Right atrium auricular region (tissue), 2 donors: ENCODE results near the gene DOK4. TPM values are rescaled to one million over a fixed set of nuclear protein-coding genes. Genes with fewer than 3 reads are reported as not detected.

Experiments
- DNase-seq: peaks from one replicate; pipeline ENCODE4 v3.0.0-alpha.2; 2019; ENCODE audit warnings: low spot score
- H3K27ac ChIP-seq, 2 donors: fragments of 200-600 bp; sonication (generic); 1 replicate in 1 of 2; 2 replicates in 1 of 2; pipeline ENCODE4 v1.5.1; 2016 to 2019
- H3K27me3 ChIP-seq, 2 donors: fragments of 200-600 bp; sonication (generic); one replicate each; pipeline versions ENCODE4 v1.5.1 to v1.6.0; 2017 to 2019
- H3K36me3 ChIP-seq: fragments of 200-600 bp; sonication (generic); one replicate; pipeline ENCODE4 v1.5.1; 2016
- H3K4me1 ChIP-seq, 2 donors: fragments of 200-600 bp; sonication (generic); one replicate each; pipeline versions ENCODE4 v1.5.1 to v1.6.0; 2017 to 2019
- H3K4me3 ChIP-seq, 2 donors: fragments of 200-600 bp; sonication (generic); 1 replicate in 1 of 2; 2 replicates in 1 of 2; pipeline ENCODE4 v1.5.1; 2017 to 2019; ENCODE audit warnings: mild to moderate bottlenecking in 1 of 2, moderate library complexity in 1 of 2
- H3K9me3 ChIP-seq, 2 donors: fragments of 200-600 bp; sonication (generic); one replicate each; pipeline ENCODE4 v1.5.1; 2019
- total RNA-seq, 2 donors: library from RNA; depleted of rRNA; stranded (reverse); fragments of >200 nt; gene quantifications; one replicate each; pipeline ENCODE4 v1.1.0, GENCODE V29; 2016
- TF ChIP-seq, protein P1 (sequence below), 2 donors: fragments of 200-600 bp; sonication (generic); IDR thresholded peaks; one replicate each; pipeline ENCODE4 v1.5.1; 2019; ENCODE audit warnings: antibody characterized with exemption in 2 of 2

Gene DOK4
- total RNA-seq, 2 donors from 2014 or later: 15.2 to 34.2 TPM

DNA sequence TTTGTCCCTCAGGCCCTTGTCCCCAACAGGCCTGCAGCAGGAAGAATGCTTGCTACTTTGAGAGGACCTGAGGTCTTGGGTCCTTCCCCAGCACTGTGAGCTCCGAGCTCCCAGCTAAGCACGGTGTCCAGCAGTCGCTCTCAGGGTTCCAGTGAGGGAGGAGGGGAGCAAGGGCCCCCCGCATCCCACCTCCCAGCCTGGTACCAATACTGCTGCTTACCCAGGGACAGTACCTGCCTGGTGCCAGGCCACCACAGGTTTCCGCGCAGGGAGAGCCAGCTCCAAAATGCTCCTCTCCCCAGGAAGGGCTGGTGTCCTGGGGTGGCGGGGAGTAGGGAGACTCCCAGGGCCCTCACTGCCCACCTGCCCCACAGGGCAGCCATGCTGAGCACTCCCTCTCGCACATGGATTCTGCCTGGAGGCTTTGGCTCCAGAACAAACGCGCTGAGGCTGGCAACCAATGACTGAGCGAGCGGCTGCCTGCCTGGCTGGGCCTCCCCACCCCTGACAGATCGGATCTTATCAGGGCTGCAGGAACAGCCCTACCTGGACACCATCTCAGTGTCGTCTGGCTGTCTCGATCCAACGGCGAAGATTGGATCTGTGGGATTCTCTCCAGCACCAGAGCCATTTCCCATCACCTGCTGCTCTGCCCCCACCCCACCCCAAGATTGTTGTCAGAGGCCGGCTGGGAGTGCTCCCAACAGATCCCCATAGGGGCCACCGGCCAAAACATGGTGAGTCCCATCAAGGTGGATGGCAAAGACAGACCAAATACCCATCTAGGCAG, 2.4 kb downstream of the DOK4 start:
- TF ChIP-seq, protein P1, sequence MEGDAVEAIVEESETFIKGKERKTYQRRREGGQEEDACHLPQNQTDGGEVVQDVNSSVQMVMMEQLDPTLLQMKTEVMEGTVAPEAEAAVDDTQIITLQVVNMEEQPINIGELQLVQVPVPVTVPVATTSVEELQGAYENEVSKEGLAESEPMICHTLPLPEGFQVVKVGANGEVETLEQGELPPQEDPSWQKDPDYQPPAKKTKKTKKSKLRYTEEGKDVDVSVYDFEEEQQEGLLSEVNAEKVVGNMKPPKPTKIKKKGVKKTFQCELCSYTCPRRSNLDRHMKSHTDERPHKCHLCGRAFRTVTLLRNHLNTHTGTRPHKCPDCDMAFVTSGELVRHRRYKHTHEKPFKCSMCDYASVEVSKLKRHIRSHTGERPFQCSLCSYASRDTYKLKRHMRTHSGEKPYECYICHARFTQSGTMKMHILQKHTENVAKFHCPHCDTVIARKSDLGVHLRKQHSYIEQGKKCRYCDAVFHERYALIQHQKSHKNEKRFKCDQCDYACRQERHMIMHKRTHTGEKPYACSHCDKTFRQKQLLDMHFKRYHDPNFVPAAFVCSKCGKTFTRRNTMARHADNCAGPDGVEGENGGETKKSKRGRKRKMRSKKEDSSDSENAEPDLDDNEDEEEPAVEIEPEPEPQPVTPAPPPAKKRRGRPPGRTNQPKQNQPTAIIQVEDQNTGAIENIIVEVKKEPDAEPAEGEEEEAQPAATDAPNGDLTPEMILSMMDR (IDR thresholded peaks at IDR 0.05): no peak
- Histone ChIP-seq H3K9me3 (no peaks in the 10 kb centered on the region), H3K36me3 (no peaks in the 10 kb centered on the region), H3K4me1 (peaks cover 0 to 43% of the 10 kb centered on the region in 2 donors), H3K4me3 (no peak overlapping the region), H3K27me3 (no peaks in the 10 kb centered on the region), H3K27ac (no peak overlapping the region)
- no peak for DNase-seq

DNA sequence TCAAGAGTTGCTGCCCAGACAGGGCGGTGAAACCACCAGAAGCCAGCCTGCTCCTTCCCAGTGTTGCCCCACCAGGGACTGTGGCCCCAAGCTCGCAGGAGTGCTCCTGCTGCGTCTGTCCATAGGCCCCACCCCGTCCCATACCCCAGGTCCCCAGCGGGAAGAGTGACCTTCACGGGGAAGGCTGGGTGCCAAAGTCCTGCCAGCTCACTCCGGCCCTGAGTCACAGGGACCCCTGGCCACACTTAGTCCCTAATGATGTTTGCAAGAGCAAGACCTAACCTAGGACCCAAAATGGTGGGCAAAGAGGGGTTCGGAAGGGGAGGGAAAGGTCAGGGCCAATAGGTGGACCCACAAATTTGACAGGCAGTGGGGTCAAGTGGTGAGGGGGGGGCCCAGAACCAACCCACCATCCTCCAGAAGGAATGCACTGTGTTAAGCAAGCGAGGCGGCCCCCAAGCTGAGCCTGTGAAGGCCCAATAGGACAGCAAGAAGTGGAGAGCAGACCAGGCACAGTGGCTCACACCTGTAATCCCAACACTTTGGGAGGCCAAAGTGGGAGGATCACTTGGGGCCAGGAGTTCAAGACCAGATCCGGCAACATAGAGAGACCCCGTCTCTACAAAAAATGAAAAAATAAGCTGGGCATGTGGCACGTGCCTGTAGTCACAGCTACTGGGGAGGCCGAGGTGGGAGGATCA, 3.3 kb downstream of the DOK4 start:
- TF ChIP-seq, protein P1 (IDR thresholded peaks at IDR 0.05): no peak
- Histone ChIP-seq H3K36me3 (no peaks in the 10 kb centered on the region), H3K9me3 (no peaks in the 10 kb centered on the region), H3K4me3 (no peak overlapping the region), H3K4me1 (peaks cover 0 to 52% of the 10 kb centered on the region in 2 donors), H3K27me3 (no peaks in the 10 kb centered on the region), H3K27ac (no peak overlapping the region)
- DNase-seq: no peak

DNA sequence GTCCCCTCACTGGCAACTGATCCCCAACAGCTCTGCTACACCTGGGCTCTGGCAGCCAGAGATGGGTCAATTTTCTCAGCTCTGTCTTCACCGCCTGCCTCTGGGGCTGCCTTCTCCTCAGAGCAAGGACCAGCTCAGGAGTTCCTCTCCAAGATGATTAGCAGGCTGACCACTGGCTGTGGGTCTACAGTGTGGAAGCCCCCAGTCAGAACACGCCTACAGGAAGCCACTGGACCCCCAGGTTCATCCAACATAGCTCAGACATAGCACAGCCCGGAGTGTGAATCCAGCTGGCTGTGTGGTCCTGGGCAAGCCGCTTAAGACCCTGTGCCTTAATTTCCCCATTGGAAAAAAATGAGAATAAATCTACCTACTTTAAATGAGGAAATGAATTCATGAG, 4.9 kb downstream of the DOK4 start:
- no peak for DNase-seq
- TF ChIP-seq, protein P1 (IDR thresholded peaks at IDR 0.05): no peak
- Histone ChIP-seq H3K36me3 (no peaks in the 10 kb centered on the region), H3K4me3 (no peak overlapping the region), H3K4me1 (peaks cover 0 to 58% of the 10 kb centered on the region in 2 donors), H3K27me3 (no peaks in the 10 kb centered on the region), H3K9me3 (no peaks in the 10 kb centered on the region), H3K27ac (no peak overlapping the region)

DNA sequence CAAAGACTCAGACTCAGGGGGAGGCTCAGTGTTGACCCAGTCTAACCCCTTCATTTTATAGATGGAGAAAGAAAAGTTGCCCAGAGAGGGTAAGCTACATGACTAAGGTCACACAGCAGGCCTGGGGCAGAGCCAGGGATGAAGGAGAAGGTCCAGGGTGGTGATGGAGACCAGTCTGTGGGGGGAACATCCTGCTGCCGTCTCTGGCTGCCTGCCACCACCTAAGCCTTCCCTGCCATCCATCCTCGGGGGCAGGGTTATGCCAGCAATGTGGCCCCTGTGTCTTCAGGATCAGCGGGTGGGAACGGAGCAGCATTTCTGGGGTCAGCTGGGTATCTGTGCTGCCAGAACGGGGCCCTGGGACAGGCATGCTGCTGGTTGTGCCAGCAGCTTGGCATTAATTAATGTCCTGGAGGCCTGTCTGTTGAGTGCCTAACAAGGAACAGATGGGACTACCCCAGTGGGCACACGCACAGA, 5.5 kb downstream of the DOK4 start:
- H3K27me3 ChIP-seq: no peaks in the 10 kb centered on the region
- no peaks in the 10 kb centered on the region for H3K36me3 ChIP-seq
- peaks cover 0 to 63% of the 10 kb centered on the region in 2 donors for H3K4me1 ChIP-seq
- no peak overlapping the region for H3K4me3 ChIP-seq
- H3K9me3 ChIP-seq: no peaks in the 10 kb centered on the region
- DNase-seq: no peak
- TF ChIP-seq, protein P1 (IDR thresholded peaks at IDR 0.05): no peak
- peak overlapping the region; percentile 47 to 71 for H3K27ac ChIP-seq

DNA sequence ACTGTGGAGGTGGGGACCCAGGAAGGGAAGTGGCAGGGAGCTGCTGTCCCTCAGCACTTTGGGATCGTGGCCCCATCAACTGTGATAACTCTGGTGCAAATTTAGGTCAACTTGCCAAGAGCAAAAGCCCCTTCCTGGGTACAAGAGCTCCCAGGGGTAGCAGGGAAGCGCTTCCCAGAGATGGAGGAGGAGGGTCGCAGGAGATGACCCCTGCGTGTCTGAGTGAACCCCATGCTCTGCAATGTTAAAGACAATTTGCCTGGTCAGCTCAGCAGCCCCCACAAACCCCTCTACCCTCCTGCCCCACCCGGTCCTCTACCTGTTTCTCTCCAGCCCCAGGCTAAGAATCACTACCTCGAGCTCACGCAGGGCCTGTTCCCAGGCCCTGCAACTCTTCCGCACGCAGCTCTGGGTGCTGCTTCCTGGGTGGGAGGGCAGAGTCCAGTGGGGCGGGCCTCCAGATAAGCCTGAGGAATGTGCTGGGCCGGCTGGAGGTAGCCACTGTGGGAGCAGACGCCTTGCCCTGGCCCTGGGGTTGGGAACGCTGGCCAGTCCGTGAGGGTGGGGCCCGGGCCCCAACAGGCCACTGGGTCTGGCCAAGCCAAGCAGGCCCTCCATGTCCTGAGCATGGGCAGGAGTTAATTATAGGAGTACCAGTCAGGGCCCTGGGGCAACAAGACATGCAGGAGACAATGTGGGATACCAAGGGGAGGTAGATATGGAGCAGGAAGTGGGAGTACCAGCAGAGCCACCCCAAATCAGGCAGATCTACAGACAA, 6.1 kb downstream of the DOK4 start:
- no peaks in the 10 kb centered on the region for H3K36me3 ChIP-seq
- peak overlapping the region; percentile 37 to 48 for H3K4me3 ChIP-seq
- H3K9me3 ChIP-seq: no peaks in the 10 kb centered on the region
- H3K27me3 ChIP-seq: no peaks in the 10 kb centered on the region
- no peak for DNase-seq
- TF ChIP-seq, protein P1 (IDR thresholded peaks at IDR 0.05): no peak
- peak overlapping the region; percentile 47 to 71 for H3K27ac ChIP-seq
- H3K4me1 ChIP-seq: peaks cover 0 to 57% of the 10 kb centered on the region in 2 donors
